ENCODE results near the gene NECTIN4.
"Not testable (repeated sequence)": the region's sequence is repeated elsewhere in the genome, so short reads cannot be mapped to it uniquely, and the experiment has no call there.

Gene NECTIN4

GRCh38 chr1:161039154-161039545 is 50.2 kb downstream of the NECTIN4 start:
- DNase-seq (ENCODE audit: low read depth, low spot score), result no peak
- peak overlapping the region; percentile 81 for H3K4me3 ChIP-seq (ENCODE audit: low read length)

DNA sequence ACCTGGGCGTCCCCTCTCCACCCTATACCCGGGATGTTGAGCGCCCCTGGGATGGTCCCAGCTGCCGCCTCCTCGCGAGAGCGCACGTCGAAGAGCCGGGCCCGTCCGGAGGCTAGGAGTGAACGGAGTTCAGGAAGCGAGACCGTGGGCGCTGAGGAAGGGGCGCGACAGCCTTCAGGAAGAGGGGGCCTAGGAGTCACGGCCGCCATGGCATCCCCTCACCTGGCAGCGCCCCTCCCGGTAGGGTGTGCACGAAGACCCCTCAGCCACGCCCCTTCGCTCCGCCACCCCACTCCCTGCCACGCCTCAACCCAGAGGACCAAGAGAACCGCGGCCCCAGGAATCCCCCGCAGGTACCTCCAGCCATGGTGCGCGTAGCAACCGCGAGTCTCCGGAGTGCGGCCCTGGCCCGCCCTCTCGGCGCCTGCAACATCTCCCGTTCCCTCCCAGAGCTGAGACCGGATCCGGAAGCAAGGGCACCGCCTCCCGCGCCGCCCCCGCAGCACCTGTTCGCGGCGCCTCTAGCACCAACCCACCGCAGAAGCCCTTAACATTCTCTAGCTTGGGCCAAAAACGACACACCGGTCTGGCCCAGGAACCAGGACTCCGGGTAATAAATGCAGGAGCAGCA is 50.7 kb downstream of the NECTIN4 start, which contains the start of gene TSTD1:
Gene TSTD1, minus strand, starts transcription at position 442 of the 631 bp plus-strand sequence. Its CDS starts 75 bp downstream, at position 367.
- peak; percentile 70 for DNase-seq (ENCODE audit: low read depth, low spot score)
- H3K4me3 ChIP-seq (ENCODE audit: low read length), result peak within 1 kb of the TSS; percentile 81

- peak overlapping the region; percentile 81 for H3K4me3 ChIP-seq (ENCODE audit: low read length)
- DNase-seq (ENCODE audit: low read depth, low spot score), result no peak
Observed at GRCh38 chr1:161037661-161038522, 51.5 kb downstream of the NECTIN4 start.

DNA sequence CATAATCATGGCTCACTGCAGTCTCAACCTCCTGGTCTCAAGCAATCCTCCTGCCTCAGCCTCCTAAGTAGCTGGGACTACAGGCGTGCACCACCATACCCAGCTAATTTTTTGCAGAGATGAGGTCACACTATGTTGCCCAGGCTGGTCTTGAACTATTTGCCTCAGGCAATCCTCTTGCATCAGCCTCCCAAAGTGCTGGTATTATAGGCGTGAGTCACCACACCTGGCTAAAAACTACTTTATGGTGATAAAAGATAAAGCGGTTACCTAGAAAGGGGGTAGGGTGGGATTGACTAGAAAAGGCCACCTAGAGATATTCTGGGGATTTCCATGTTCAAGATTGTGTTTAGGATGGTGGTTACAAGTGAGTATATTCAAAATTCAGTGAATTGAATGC is 55.6 kb downstream of the NECTIN4 start:
- DNase-seq (ENCODE audit: low read depth, low spot score), result no peak
- H3K4me3 ChIP-seq (ENCODE audit: low read length), result no peak overlapping the region

- DNase-seq (ENCODE audit: low read depth, low spot score), result no peak
- no peak overlapping the region for H3K4me3 ChIP-seq (ENCODE audit: low read length)
Observed at GRCh38 chr1:161032409-161032808, 56.9 kb downstream of the NECTIN4 start.

DNA sequence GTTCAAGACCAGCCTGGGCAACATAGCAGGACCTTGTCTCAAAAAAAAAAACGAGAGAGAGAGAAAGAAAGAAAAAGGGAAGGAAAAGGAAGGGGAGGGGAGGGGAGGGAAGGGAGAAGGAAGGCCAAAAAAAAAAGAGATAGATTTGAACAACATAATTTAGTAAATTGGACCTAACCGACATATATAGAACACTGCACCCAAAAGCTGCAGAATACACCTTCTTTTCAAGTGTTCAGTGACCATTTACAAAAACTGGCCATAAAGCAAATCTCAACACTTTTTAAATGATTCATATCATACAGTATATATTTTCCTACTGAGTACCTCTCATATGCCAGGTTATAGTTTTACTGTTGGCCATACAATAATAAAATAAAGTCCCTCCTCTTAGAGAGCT is 57.5 kb downstream of the NECTIN4 start:
- no peak overlapping the region for H3K4me3 ChIP-seq (ENCODE audit: low read length)
- no peak for DNase-seq (ENCODE audit: low read depth, low spot score)

GRCh38 chr1:161029466-161029865 is 59.9 kb downstream of the NECTIN4 start:
- H3K4me3 ChIP-seq (ENCODE audit: low read length); DNase-seq (ENCODE audit: low read depth, low spot score): not testable (repeated sequence)

DNA sequence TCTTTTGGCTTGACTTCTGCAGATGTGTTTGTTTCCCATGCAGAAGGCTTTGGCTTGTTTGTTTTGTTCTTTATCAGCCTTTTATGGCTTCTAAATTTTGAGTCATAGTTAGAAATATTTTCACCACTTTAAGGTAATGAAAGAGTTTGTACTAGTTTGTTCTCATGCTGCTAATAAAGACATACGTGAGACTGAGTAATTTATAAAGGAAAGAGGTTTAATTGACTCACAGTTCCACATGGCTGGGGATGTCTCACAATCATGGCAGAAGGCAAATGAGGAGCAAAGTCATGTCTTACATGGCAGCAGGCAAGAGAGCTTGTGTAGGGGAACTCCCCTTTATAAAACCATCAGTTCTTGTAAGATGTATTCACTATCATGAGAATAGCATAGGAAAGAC is 62.4 kb downstream of the NECTIN4 start:
- H3K4me3 ChIP-seq (ENCODE audit: low read length), result not testable (repeated sequence)

GRCh38 chr1:161022432-161022831 is 66.9 kb downstream of the NECTIN4 start:
- not testable (repeated sequence) for DNase-seq (ENCODE audit: low read depth, low spot score); H3K4me3 ChIP-seq (ENCODE audit: low read length)

More for the DNA sequence above, 62.4 kb downstream of the NECTIN4 start:
- not testable (repeated sequence) for DNase-seq (ENCODE audit: low read depth, low spot score)

DNA sequence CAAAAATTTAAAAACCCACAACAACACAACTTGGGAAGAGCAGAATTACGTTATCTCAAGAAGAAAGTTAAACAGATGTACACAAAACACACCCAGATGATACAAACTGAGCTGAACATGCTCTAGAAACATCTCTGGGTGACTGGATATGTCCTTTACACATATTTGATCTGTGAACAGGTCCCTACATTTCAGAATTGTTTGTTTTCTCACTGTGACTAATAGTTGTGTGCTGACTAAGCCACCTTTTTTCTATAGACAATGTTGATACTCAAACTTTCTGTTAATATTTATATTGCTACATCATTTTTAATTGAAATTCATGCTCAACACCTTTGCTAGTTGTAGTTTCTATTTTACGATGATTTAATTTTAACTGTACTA is 67.4 kb downstream of the NECTIN4 start:
- H3K4me3 ChIP-seq (ENCODE audit: low read length), result no peak overlapping the region
- DNase-seq (ENCODE audit: low read depth, low spot score), result no peak

DNA sequence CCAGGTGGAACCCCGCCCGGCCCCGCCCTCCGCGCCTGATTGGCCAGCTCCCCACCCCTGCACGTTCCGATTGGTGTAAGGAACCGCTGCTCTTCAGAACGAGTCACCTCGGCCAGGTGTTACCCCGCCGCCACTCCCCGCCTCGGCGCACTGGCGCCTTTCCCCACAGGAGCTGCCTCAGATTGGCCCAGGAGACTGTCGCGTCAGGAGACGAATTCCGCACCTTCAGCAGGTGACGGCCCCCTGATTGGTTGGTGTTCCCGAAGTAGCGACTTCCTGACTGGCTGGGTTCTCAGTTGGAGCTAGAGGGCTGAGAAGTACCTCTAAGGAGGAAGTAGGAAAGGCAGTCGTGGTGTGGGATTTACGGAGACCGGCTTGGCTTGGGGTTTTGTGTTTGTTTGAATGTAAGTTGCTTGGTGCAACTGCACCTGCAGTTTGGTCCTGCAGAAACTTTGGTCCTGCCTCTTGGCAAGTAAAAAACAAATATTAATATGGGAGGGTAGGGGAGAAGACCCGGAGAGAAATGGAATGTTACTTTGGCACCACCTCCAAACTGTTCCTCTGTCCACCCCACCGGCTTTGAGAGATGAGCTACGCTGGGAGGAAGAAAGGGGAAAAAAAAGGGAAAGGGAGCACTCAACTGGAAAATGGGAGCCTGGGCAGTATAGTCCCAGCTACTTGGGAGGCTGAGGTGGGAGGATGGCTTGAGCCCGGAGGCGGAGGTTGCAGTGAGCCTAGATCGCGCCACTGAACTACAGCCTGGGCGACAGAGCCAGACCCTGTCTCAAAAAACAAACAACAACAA is 68.0 kb downstream of the NECTIN4 start:
- H3K4me3 ChIP-seq (ENCODE audit: low read length), result peak overlapping the region; percentile 54
- peak; percentile 45 for DNase-seq (ENCODE audit: low read depth, low spot score)

Data from Jurkat, Clone E6-1 (cell line).